ENCODE results near the gene C9orf72. TPM values are rescaled to one million over a fixed set of nuclear protein-coding genes. Genes with fewer than 3 reads are reported as not detected.

The C9orf72 gene
- total and polyA plus RNA-seq, 2 experiments from 2014 or later = 11.6 to 27.8 TPM

DNA sequence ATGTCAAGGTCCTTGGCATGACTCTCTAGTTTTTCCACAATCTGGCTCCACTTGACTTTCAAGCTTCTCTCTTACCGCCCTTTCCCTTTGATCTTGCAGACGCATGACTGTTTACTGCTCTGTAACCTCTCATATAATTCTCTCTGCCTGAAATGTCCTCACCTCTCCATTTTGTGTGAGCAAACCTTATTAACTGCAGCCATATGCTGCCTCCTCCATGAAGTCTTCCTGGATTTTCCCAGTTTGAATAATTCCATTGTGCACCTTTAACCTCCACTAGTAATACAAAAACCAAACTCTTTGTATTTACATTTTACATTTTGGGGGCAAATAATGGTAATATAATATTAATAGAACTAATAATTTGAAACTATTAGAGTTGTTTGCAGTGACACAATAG is 9.5 kb upstream of the C9orf72 start:
- peaks cover 2% of the 10 kb centered on the region for H3K27me3 Mint-ChIP-seq (ENCODE audit: insufficient read depth, low read depth, poor library complexity)

More for the DNA sequence above, 9.5 kb upstream of the C9orf72 start:
- Histone ChIP-seq H3K27ac (ENCODE audit: low read depth) (no peak overlapping the region), H3K4me1 (ENCODE audit: insufficient read depth) (peaks cover 4% of the 10 kb centered on the region; the same call in 1 of the 2 replicates), H3K4me2 (no peak overlapping the region), H3K36me3 (ENCODE audit: insufficient read depth) (no peaks in the 10 kb centered on the region), H3K9me2 (ENCODE audit: insufficient read depth) (no peaks in the 10 kb centered on the region), H3K27me3 (ENCODE audit: insufficient read depth) (no peaks in the 10 kb centered on the region), H3F3A (replicated peaks; ENCODE audit: low read depth) (no peaks in the 10 kb centered on the region), H3K4me3 (no peak overlapping the region), H2AFZ (no peak overlapping the region), H3K79me2 (replicated peaks; ENCODE audit: insufficient read depth) (no peaks in the 10 kb centered on the region), H4K20me1 (replicated peaks; ENCODE audit: insufficient read depth) (no peaks in the 10 kb centered on the region)
- Mint-ChIP-seq H3K9me3 (peaks cover 11% of the 10 kb centered on the region), H3K4me3 (no peak overlapping the region), H3K36me3 (ENCODE audit: low read depth) (peaks cover 9% of the 10 kb centered on the region), H3K4me1 (no peaks in the 10 kb centered on the region), H3K27ac (no peak overlapping the region)
- ATAC-seq = no peak
- DNase-seq (ENCODE audit: low spot score) = no peak
- TF ChIP-seq POLR2AphosphoS5 (IDR thresholded peaks at IDR 0.05; ENCODE audit: low read depth) = no peak
- no peak for TF ChIP-seq STAT1 (IDR thresholded peaks at IDR 0.05; ENCODE audit: unreplicated experiment)
- TF ChIP-seq ETS1 (IDR thresholded peaks at IDR 0.05) = no peak
- no peak for TF ChIP-seq JUNB (IDR thresholded peaks at IDR 0.05; ENCODE audit: unreplicated experiment)
- no peak for TF ChIP-seq CREB1 (CRISPR knock-in tag; IDR thresholded peaks at IDR 0.05; ENCODE audit: low read depth)
- TF ChIP-seq REST (IDR thresholded peaks at IDR 0.05; ENCODE audit: unreplicated experiment) = no peak
- TF ChIP-seq, protein P1, sequence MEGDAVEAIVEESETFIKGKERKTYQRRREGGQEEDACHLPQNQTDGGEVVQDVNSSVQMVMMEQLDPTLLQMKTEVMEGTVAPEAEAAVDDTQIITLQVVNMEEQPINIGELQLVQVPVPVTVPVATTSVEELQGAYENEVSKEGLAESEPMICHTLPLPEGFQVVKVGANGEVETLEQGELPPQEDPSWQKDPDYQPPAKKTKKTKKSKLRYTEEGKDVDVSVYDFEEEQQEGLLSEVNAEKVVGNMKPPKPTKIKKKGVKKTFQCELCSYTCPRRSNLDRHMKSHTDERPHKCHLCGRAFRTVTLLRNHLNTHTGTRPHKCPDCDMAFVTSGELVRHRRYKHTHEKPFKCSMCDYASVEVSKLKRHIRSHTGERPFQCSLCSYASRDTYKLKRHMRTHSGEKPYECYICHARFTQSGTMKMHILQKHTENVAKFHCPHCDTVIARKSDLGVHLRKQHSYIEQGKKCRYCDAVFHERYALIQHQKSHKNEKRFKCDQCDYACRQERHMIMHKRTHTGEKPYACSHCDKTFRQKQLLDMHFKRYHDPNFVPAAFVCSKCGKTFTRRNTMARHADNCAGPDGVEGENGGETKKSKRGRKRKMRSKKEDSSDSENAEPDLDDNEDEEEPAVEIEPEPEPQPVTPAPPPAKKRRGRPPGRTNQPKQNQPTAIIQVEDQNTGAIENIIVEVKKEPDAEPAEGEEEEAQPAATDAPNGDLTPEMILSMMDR (conservative IDR thresholded peaks at IDR 0.05; ENCODE audit: low read depth in 2 of 2) = no peak
- TF ChIP-seq ZNF331 (CRISPR knock-in tag; IDR thresholded peaks at IDR 0.05; ENCODE audit: low read depth) = no peak
- TF ChIP-seq NANOG (IDR thresholded peaks at IDR 0.05; ENCODE audit: borderline replicate concordance) = no peak
- TF ChIP-seq, protein P2, sequence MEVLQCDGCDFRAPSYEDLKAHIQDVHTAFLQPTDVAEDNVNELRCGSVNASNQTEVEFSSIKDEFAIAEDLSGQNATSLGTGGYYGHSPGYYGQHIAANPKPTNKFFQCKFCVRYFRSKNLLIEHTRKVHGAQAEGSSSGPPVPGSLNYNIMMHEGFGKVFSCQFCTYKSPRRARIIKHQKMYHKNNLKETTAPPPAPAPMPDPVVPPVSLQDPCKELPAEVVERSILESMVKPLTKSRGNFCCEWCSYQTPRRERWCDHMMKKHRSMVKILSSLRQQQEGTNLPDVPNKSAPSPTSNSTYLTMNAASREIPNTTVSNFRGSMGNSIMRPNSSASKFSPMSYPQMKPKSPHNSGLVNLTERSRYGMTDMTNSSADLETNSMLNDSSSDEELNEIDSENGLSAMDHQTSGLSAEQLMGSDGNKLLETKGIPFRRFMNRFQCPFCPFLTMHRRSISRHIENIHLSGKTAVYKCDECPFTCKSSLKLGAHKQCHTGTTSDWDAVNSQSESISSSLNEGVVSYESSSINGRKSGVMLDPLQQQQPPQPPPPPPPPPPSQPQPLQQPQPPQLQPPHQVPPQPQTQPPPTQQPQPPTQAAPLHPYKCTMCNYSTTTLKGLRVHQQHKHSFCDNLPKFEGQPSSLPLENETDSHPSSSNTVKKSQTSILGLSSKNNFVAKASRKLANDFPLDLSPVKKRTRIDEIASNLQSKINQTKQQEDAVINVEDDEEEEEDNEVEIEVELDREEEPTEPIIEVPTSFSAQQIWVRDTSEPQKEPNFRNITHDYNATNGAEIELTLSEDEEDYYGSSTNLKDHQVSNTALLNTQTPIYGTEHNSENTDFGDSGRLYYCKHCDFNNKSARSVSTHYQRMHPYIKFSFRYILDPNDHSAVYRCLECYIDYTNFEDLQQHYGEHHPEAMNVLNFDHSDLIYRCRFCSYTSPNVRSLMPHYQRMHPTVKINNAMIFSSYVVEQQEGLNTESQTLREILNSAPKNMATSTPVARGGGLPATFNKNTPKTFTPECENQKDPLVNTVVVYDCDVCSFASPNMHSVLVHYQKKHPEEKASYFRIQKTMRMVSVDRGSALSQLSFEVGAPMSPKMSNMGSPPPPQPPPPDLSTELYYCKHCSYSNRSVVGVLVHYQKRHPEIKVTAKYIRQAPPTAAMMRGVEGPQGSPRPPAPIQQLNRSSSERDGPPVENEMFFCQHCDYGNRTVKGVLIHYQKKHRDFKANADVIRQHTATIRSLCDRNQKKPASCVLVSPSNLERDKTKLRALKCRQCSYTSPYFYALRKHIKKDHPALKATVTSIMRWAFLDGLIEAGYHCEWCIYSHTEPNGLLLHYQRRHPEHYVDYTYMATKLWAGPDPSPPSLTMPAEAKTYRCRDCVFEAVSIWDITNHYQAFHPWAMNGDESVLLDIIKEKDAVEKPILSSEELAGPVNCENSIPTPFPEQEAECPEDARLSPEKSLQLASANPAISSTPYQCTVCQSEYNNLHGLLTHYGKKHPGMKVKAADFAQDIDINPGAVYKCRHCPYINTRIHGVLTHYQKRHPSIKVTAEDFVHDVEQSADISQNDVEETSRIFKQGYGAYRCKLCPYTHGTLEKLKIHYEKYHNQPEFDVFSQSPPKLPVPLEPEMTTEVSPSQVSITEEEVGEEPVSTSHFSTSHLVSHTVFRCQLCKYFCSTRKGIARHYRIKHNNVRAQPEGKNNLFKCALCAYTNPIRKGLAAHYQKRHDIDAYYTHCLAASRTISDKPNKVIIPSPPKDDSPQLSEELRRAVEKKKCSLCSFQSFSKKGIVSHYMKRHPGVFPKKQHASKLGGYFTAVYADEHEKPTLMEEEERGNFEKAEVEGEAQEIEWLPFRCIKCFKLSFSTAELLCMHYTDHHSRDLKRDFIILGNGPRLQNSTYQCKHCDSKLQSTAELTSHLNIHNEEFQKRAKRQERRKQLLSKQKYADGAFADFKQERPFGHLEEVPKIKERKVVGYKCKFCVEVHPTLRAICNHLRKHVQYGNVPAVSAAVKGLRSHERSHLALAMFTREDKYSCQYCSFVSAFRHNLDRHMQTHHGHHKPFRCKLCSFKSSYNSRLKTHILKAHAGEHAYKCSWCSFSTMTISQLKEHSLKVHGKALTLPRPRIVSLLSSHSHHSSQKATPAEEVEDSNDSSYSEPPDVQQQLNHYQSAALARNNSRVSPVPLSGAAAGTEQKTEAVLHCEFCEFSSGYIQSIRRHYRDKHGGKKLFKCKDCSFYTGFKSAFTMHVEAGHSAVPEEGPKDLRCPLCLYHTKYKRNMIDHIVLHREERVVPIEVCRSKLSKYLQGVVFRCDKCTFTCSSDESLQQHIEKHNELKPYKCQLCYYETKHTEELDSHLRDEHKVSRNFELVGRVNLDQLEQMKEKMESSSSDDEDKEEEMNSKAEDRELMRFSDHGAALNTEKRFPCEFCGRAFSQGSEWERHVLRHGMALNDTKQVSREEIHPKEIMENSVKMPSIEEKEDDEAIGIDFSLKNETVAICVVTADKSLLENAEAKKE (CRISPR knock-in tag; IDR thresholded peaks at IDR 0.05) = no peak
- TF ChIP-seq ZNF114 (CRISPR knock-in tag; IDR thresholded peaks at IDR 0.05) = no peak
- TF ChIP-seq EZH2phosphoT487 (IDR thresholded peaks at IDR 0.05; ENCODE audit: unreplicated experiment) = no peak
- TF ChIP-seq EZH2 (IDR thresholded peaks at IDR 0.05; ENCODE audit: low read depth, unreplicated experiment) = no peak
